Keratinocyte (primary cell): ENCODE measurements around the gene TMEM243.

Experiments
- EZH2 ChIP-seq: IDR thresholded peaks from one replicate; pipeline ENCODE4 v1.6.1; 2012; ENCODE audit warnings: inconsistent platforms, mild to moderate bottlenecking, low read length, moderate library complexity
- TF ChIP-seq, protein P1 (sequence below), 3 experiments: IDR thresholded peaks in 1 of 3; conservative IDR thresholded peaks in 1 of 3; optimal IDR thresholded peaks in 1 of 3; 2 replicates in 2 of 3; 3 replicates in 1 of 3; pipeline versions ENCODE3 to v1.5.1; 2011; ENCODE audit warnings: low read length in 3 of 3, mild to moderate bottlenecking in 3 of 3, moderate library complexity in 2 of 3, control low read depth in 1 of 3, inconsistent platforms in 1 of 3; ENCODE audit not compliant: insufficient read depth in 2 of 3; ENCODE audit errors: extremely low read depth in 1 of 3

DNA sequence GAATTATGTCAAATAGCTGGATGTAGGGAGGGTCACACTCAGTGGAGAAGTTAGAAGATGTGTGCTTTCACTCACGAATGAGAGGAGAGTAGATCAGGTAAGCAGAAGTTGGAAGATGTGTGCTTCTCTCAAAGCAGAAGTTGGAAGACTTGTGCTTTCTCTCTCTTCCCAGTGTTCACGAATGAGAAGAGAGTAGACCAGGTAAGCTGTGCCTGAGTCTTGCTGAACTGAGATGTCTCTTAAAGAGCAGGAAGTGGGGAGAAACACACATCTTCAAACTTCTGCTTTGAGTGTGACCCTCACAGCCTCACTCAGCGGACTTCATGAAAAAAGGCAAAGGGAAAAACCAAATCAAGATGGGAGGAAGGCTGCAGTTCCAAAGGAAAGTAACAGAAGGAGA is 7.0 kb upstream of the TMEM243 start:
- TF ChIP-seq, protein P1, sequence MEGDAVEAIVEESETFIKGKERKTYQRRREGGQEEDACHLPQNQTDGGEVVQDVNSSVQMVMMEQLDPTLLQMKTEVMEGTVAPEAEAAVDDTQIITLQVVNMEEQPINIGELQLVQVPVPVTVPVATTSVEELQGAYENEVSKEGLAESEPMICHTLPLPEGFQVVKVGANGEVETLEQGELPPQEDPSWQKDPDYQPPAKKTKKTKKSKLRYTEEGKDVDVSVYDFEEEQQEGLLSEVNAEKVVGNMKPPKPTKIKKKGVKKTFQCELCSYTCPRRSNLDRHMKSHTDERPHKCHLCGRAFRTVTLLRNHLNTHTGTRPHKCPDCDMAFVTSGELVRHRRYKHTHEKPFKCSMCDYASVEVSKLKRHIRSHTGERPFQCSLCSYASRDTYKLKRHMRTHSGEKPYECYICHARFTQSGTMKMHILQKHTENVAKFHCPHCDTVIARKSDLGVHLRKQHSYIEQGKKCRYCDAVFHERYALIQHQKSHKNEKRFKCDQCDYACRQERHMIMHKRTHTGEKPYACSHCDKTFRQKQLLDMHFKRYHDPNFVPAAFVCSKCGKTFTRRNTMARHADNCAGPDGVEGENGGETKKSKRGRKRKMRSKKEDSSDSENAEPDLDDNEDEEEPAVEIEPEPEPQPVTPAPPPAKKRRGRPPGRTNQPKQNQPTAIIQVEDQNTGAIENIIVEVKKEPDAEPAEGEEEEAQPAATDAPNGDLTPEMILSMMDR (optimal IDR thresholded peaks at IDR 0.05 in 1 of 3, IDR thresholded peaks at IDR 0.05 in 1 of 3, conservative IDR thresholded peaks at IDR 0.05 in 1 of 3; ENCODE audit: extremely low read depth in 1 of 3, insufficient read depth in 2 of 3, low read length in 3 of 3): no peak
- TF ChIP-seq EZH2: no peak
